NB4 (cell line): ENCODE results near the gene CDC14A.
A peak's percentile ranks its signal among the peaks of the same experiment; 100 is the strongest.

Experiments used
- DNase-seq: peaks from one replicate; pipeline ENCODE4 v3.0.0; 2010; ENCODE audit warnings: low read depth
- H3K4me3 ChIP-seq: one replicate; pipeline ENCODE4 v1.5.1; 2011; ENCODE audit warnings: mild to moderate bottlenecking, low read depth, low read length, moderate library complexity
- MAX ChIP-seq: IDR thresholded peaks from 2 replicates; pipeline ENCODE4 v1.6.1; 2011; ENCODE audit warnings: low read depth, low read length
- MYC ChIP-seq: IDR thresholded peaks from 2 replicates; pipeline ENCODE4 v1.6.1; 2011; ENCODE audit warnings: low read depth, low read length
- POLR2A ChIP-seq: IDR thresholded peaks from 2 replicates; pipeline ENCODE4 v1.6.1; 2011; ENCODE audit warnings: mild to moderate bottlenecking; ENCODE audit not compliant: insufficient read length; ENCODE audit errors: extremely low read depth
- TF ChIP-seq, protein P1 (sequence below): IDR thresholded peaks from one replicate; pipeline ENCODE4 v1.5.1; 2012; ENCODE audit warnings: low read depth, low read length

The CDC14A gene

DNA sequence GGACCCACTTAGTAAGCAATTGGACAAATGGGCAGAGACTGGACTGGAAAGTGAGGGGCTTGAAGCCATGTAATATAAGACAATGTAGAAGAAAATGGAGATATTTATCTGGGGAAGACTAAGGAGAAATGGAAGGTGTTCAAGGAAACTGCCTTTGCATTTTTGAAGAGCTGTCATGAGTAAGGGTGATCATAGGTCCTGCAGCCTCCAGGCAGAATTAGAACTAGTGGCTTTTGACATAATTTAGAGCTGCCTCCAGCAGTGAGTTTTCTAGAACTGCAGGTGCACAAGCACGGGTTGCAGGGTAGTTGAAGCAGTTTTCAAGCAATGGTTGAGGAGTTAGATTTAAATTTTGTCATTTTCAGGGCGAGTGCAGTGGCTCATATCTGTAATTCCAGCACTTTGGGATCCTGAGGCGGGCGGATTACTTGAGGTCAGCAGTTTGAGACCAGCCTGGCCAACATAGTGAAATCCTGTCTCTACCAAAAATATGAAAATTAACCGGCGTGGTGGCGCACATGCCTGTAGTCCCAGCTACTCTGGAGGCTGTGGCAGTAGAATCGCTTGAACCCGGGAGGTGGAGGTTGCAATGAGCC lies 3.7 kb upstream of the CDC14A start:
- H3K4me3 ChIP-seq: no peak overlapping the region
- DNase-seq: no peak
- TF ChIP-seq, protein P1, sequence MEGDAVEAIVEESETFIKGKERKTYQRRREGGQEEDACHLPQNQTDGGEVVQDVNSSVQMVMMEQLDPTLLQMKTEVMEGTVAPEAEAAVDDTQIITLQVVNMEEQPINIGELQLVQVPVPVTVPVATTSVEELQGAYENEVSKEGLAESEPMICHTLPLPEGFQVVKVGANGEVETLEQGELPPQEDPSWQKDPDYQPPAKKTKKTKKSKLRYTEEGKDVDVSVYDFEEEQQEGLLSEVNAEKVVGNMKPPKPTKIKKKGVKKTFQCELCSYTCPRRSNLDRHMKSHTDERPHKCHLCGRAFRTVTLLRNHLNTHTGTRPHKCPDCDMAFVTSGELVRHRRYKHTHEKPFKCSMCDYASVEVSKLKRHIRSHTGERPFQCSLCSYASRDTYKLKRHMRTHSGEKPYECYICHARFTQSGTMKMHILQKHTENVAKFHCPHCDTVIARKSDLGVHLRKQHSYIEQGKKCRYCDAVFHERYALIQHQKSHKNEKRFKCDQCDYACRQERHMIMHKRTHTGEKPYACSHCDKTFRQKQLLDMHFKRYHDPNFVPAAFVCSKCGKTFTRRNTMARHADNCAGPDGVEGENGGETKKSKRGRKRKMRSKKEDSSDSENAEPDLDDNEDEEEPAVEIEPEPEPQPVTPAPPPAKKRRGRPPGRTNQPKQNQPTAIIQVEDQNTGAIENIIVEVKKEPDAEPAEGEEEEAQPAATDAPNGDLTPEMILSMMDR: no peak
- TF ChIP-seq MAX: no peak
- no peak for TF ChIP-seq MYC
- TF ChIP-seq POLR2A: no peak

DNA sequence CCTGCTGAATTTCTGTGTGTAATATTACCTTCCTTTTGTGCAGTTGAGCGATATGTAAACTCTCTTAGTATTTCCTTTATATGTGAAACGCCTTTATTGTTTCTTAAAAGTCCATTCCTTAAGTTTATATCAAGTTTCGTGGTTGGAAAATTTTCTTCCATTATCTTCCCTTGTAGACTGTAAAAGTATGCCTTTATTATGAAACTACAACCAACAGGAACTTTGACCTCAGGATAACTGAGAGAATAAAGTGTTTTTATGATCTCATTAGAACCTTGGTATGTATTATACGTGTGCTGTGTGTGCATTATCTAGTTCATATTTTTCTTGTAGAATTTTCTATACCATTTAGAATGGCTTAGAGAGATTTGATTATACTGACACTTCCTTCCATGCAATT lies 3.1 kb upstream of the CDC14A start:
- no peak overlapping the region for H3K4me3 ChIP-seq
- DNase-seq: no peak
- TF ChIP-seq MYC (no peak), POLR2A (no peak), MAX (no peak)
- TF ChIP-seq, protein P1: no peak

- DNase-seq: no peak
- TF ChIP-seq, protein P1: no peak
- no peak for TF ChIP-seq MYC
- TF ChIP-seq MAX: no peak
- TF ChIP-seq POLR2A: no peak
- H3K4me3 ChIP-seq: peak overlapping the region; percentile 86
These were observed 1.6 kb upstream of the CDC14A start for GRCh38 chr1:100350787-100351094.

- TF ChIP-seq MAX (peak; percentile 67), MYC (peak; percentile 64), POLR2A (peak; percentile 73)
- TF ChIP-seq, protein P1: peak; percentile 45
- H3K4me3 ChIP-seq: peak overlapping the region; percentile 86
- DNase-seq: peak; percentile 98
These were observed 1.0 kb upstream of the CDC14A start for GRCh38 chr1:100351095-100351887.

- peak; percentile 66 for DNase-seq
- peak overlapping the region; percentile 64 for H3K4me3 ChIP-seq
- TF ChIP-seq MYC: peak; percentile 26; the same call in 1 of the 2 replicates
- TF ChIP-seq MAX: peak; percentile 43
- TF ChIP-seq, protein P1: peak; percentile 5
- TF ChIP-seq POLR2A: no peak
These were observed 930 bp downstream of the CDC14A start for GRCh38 chr1:100353071-100353801.
